Posterior cingulate gyrus (tissue), 11 donors: ENCODE results near the gene EFNB3.
A peak's percentile ranks its signal among the peaks of the same experiment; 100 is the strongest.

ENCODE experiments used
- DNase-seq, 10 donors: peaks; one replicate each; pipeline versions ENCODE4 v3.0.0 to v3.0.0-alpha.2; 2020 to 2021; ENCODE audit warnings: mixed read lengths in 3 of 10
- intact Hi-C: fragments of 100-400 bp; cut with DNase I; formaldehyde crosslinking; loops from one replicate; pipeline ENCODE4 v1.15.1; 2023

Gene EFNB3

DNA sequence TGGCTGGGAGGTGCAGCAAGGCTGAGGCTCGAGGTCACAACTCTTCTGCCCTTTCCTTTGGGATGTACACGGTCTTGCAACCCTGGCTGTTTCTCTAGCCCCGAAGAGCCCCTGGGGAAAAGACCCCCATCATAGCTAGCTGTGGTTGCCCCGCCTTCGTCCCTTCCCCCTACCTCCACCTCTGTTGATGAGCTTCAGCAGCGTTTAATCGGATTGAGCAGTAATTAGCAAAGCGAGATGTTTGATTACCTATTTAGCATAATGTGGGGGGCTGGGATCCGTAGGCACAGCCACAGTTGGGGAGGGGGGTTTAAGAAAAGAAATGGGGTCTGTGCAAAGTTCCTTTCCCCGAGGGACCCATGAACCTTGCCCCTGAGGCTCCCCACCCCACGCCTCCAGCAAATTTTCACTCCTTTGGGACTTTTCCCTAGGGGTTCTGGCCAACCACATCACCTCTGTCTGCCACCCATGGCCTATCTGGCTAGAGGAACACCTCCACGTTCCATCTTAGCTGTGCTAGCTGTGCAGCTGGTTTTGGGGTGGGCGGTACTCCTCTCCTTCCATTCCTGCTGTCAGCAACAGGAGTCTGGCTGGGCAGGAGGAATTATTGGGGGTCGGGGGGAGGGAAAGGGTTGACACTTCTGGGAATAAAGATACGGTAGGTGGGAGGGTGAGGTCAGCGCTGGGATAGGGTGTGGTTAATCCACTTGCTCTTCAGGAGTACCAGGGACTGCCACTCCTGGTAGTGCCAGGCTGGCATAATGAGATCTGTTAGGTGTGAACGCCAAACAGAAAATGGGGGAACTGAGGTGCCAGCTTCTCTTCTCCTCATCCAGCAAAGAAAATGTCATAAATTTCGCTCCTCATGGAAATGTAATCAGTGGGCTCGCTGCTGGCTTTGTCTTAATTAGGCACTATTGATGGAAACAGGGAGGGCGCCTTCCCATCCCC is 11.2 kb downstream of the EFNB3 start:
- intact Hi-C loops: no loop called here
- peak in 2 of 10 donors; percentile 64 to 83 for DNase-seq

DNA sequence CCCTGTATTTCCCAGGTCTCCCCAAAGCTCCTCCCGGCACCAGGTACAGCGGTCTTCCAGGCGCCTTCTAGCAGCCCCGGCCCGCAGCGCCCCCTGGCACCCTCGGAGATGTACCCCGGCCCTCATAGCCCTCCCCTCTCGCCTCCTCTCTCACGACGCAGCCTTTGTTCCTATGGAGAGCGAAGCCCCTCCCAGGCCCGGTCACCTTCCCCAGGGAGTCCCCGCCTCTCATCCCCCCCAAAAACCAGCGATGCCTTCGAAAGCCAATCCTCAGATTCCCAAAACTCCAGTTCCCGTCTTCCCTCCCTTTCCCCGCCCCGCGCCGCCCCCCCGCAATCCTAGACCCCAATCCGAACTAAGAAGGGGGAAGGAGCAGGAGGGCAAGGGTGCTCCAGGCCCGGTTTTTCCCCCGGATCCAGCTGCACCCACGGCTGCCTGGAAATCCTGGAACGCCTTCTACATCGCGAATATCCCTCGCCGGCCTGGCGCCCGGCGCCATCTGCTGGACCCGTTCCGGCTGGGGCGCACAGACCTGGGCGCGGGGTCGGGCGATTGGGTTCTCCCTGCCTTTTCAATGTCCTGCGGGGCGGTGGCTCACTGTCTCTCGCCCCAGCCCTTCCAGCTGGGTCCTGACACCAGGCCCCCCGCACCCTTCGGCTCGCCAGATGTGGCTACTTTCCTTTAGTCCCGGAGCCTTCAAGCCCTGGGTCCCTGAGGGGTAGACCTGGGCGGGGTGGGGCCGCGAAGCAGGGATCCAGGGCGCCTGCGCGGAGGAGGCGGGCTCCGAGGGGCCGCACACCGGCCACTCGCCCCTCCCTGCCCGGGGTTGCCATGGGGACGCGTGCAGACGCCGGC is 12.1 kb downstream of the EFNB3 start, which contains the start of gene DNAH2:
TSS of gene DNAH2 (plus strand) at position 844 of the 855 bp plus-strand sequence. CDS start 1,991 bp downstream, outside the sequence.
- intact Hi-C loops: no loop called here
- DNase-seq: peak; percentile 68 to 97 (median 81)

DNA sequence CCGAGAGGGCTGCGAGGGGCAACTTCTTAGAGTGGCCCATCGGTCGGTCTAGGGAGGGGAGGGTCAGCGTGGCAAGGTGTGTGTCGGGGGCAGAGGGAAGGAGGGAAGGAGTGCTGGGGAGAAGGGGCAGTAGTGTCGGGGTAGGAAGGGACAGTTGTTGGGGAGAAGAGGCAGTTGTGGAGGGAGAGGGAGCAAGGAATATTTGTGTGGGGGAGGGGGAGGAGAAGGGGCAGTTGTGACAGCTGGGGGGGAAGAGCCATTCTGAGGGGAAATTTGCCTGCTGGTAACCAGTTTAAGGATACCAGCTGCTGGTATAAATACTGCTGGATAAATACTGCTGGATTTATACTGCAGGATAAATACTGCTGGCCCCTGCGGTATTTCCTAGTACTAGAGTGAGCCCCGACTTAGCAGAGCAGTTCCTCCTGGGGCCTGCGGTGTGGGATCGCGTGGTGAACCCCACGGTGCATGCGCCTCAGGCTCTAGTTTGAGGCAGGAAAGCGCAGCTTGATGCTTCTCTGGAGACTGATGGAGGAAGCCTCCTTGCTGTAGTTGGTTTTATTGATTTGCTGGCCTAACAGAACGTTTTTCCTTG is 12.9 kb downstream of the EFNB3 start:
- intact Hi-C loops: no loop called here

DNA sequence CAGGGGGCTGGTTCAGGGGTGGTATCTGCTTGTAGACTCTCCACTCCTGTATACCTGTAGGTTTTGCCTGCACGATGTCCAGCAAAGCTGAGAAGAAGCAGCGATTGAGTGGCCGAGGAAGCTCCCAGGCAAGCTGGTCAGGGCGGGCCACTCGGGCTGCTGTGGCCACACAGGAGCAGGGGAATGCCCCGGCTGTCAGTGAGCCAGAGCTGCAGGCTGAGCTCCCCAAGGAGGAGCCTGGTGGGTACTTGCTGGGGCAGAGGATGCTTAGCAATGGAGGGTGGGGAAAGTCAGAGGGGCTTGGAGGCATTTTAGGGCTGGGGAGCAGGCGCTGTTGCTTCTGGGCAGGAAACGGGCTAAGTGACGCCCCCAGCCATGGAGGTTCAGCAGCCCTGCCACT is 14.7 kb downstream of the EFNB3 start:
- peak in 2 of 10 donors; percentile 33 to 64 for DNase-seq
- intact Hi-C loops: no loop called here

More for the DNA sequence above, 12.9 kb downstream of the EFNB3 start:
- DNase-seq: peak in 8 of 10 donors; percentile 36 to 90 (median 52)

DNA sequence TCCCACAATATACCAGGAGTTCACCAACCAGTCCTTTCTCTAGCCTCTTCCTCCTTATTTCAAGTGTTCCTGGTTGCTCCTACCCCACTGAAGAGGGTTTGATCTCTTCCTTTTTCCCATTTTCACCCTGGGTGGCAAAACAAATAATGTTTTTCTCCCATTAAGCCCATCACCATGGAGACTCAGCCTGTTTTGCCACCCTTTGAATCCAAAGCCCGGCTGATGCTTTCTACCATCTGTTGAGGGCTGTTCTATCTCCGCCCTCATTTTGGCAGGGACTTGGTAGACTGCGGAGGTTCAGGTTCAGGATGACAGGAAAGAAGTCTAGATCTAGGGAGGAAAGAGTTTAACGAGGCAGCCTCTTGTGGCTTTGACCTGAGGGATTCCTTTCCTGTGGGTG is 15.1 kb downstream of the EFNB3 start:
- intact Hi-C loops: no loop called here
- DNase-seq: peak in 2 of 10 donors; percentile 38 to 43

DNA sequence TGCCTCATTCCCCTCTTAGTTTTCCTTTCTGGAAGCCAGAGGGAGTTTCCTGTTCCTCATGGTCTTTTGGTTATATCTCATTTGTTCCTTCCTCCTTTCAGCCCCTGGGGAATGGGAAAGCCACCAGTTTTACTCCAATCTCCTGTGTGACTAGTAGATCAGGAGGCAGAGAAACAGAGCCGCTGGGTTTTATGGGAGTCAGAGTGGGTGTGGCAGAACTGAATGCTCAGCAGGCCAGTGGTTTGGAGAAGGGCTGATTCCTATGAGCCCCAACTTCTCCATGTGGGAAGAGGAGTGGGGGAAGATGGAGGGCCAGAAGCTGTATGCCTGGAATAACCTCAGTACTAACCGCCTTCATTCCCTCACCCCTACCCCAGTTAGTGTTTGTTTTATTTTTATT is 16.6 kb downstream of the EFNB3 start:
- intact Hi-C loops: no loop called here
- DNase-seq: peak in 1 of 10 donors; percentile 4

DNA sequence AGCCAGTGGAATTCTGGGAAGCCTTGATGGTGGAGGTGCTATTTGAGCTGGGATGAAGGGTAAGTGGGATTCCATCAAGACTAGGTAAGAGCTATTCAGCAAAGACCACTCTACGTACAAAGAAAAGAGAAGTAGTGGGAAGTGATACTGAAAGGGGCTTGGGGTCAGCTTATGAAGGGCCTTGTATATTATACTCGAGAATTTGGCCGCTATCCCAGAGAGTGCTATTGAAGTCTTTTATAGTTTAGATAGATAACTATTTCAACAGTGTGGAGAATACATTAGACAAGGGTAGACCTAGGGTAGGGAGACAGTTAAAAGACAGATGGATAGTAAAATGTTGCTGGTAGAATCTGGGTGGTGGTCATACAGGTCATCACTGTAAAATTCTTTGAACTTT is 22.9 kb downstream of the EFNB3 start:
- no peak for DNase-seq
- intact Hi-C loops: no loop called here

DNA sequence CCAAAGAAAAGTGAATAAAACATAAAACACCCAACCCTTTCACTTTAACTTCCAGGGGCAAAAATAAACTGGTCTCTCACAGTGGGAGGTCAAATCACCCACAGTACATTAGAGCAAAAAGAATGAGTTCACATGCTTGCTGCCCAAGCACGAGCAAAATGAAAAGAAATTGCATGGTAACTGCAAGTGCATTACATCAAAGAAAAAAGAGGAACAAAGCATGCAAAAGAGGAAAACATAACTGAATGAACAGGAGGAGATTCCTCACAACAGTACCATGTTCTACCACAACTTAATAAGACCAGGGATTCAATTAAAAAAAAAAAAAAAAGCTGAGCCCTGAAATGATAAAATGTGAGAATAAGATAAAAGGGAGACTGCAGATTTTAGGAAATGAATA is 24.8 kb downstream of the EFNB3 start:
- DNase-seq: no peak
- intact Hi-C loops: no loop called here

DNA sequence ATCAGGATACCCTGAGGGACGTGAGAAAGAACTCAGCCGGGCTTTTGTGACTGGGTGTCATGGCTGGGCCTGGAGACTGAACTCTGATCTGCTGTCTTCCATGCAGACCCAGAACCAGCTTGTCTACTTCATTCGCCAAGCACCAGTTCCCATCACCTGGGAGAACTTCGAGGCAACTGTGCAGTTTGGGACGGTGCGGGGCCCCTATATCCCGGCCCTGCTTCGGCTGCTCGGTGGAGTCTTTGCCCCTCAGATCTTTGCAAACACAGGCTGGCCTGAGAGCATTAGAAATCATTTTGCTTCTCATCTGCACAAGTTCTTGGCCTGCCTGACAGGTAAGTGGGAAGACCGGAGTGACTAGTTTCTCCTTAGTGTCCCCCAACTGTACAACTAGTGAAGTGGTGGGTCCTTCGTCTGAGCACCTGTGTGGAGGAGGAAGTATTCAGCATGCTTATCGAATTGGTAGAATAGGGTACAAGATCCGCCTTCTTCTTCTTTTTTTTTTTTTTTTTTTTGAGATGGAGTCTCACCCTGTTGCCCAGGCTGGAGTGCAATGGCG is 28.1 kb downstream of the EFNB3 start:
- peak in 1 of 10 donors; percentile 34 for DNase-seq
- intact Hi-C loops: no loop called here

DNA sequence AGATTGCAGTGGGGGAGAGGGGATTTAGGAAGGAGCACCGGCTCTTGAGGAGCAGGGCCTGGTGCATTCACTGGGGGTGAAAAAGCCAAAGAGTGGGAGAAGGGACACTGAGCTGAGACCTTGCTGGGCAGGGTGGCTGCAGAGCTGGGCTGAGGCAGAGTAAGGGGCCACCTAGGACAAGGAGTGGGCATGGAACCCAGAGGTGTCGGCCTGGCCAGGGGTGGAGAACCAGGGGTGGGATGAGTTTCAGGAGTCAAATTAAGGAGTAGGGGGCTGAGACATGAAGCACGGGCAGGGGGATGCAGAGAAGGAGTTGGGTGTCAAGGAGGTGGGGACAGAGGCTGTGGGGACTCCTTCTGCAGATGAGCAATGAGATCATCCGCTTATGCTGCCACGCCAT is 32.6 kb downstream of the EFNB3 start:
- intact Hi-C loops: no loop called here
- DNase-seq: peak in 1 of 10 donors; percentile 63

DNA sequence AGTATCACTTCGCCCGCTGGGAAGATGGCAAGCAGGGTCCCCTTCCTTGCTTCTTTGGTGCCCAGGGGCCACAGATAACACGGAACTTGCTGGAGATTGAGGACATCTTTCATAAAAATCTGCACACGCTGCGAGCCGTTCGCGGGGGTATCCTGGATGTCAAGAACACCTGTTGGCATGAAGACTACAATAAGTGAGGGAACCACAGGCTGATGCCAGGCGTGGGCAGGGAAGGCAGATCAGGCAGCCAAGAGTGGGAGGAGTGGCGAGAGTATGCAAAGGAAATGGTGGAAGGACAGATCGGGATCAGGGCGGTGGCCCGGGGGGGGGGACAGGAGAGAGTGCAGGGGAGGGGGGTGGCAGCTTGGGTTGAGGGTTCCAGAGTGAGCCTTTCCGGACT is 34.7 kb downstream of the EFNB3 start:
- intact Hi-C loops: loop anchor here (5.0 to 10.0 kb wide), 3 partner anchors 93 to 305 kb away; partner anchors contain the start of gene KDM6B
- DNase-seq: peak in 2 of 10 donors; percentile 69 to 70

DNA sequence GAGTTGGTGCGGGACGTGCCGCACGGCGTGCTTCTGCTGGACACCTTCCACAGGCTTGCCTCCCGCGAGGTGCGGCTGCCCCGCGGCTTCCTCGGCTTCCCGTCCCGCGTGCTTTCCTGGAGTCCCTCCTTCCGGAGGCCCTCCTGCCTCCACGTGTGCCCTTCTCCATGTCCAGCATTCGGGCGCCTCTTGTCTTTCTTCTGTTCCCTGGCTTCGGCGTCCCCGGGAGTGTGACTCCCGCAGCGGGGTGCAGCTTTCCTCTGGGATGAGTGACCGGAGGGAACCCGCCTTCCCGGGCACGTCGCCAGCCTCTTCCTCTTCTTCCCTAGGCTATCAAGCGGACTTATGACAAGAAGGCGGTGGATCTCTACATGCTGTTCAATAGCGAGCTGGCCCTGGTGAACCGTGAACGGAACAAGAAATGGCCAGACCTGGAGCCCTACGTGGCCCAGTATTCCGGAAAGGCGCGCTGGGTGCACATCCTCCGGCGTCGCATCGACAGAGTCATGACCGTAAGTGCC is 35.5 kb downstream of the EFNB3 start:
- peak in 1 of 10 donors; percentile 85 for DNase-seq
- intact Hi-C loops: loop anchor here (5.0 to 10.0 kb wide), 3 partner anchors 92 to 304 kb away; partner anchors contain the start of gene KDM6B

DNA sequence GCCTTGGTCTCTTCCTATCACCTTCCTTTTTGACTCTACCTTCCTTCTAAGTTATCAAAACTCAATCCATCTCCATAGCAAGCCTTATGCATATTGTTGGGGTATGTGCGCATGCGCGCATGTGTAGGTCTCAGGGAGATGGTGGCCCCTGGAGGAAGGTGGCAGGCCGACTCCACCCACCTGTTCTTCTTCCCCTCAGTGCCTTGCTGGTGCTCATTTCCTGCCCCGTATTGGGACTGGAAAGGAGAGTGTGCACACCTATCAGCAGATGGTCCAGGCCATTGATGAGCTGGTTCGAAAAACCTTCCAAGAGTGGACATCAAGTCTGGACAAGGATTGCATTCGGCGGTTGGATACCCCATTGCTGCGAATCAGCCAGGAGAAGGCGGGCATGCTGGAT is 37.7 kb downstream of the EFNB3 start:
- intact Hi-C loops: loop anchor here (2.0 to 10.0 kb wide), 4 partner anchors 90 to 302 kb away; partner anchors contain the start of gene KDM6B

DNA sequence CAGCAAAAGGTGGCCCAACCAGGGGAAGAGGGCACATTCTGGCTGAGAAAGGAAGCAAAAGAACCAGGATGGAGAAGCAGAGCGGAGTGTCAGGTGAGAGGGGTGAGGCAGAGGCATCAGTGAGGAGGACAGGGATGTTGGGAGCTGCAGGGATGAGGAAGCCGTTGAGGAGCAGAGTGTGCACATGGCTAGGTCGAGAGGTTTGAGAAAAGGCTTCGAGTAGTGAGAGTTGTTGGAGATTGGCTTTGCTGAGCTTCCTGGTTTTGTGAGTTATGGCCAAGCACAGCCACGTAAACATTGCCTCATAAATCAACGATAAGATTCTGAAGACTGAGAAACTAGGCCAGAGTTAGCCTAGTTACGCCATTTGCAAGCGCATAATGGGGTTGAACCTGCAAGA is 39.4 kb downstream of the EFNB3 start:
- DNase-seq: no peak
- intact Hi-C loops: loop anchor here (5.0 to 10.0 kb wide), 3 partner anchors 88 to 300 kb away; partner anchors contain the start of gene KDM6B

More for the DNA sequence above, 37.7 kb downstream of the EFNB3 start:
- peak in 1 of 10 donors; percentile 57 for DNase-seq

DNA sequence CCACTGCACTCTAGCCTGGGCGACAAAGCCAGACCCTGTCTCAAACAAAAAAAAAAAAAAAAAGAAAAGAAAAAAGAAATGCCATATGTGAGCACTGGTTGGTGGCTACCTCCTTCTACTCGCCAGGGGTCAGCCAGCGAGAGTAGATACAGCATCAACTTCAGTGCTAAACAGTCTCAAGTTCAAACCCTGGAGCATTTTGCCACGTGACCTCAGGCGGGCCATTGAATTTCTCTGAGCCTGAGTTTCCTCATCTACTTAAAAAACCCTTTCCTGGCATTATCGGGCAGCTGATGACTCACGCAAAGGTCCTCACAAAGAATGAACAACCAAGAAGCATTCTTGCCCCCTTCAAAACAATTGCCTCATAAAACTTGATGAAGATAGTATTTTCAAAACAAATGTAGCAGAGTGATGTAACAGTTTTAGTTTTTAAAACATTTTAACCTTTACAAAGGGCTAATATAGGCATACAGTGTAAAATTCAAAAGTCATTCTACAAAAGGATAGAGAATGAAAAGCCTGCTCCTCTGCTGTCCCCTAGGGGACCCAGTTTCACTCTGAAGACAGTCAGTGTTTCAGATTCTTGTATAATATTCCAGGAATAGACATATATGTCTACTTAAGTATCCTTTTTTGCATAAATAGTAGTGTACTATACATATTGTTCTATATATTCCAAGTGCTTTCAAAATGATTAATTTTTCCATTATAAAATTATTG is 40.9 kb downstream of the EFNB3 start:
- intact Hi-C loops: loop anchor here (10.0 kb wide), 1 partner anchor 299 kb away; no protein-coding TSS in a partner anchor
- no peak for DNase-seq

DNA sequence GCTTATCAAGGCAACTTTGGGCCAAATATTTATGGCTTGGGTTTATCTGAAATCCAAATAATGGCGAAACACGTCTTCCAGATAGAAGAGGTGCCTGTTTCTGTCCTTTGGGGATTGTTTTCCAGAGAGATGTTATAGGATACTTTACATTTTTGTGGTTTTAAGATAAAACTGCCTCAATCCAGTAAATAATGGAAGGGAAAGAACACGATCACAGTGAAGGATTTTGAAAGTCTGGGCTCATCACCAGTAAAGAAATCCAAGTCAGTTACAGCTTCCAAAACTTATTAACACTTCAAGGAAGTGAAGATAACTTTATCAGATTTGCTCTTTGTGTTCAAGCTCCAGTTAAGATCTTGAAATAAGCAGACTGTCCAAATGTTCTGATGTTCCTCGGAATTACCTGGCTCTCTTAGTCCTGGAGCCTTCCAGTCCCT is 42.7 kb downstream of the EFNB3 start:
- no peak for DNase-seq
- intact Hi-C loops: loop anchor here (10.0 kb wide), 1 partner anchor 297 kb away; no protein-coding TSS in a partner anchor

DNA sequence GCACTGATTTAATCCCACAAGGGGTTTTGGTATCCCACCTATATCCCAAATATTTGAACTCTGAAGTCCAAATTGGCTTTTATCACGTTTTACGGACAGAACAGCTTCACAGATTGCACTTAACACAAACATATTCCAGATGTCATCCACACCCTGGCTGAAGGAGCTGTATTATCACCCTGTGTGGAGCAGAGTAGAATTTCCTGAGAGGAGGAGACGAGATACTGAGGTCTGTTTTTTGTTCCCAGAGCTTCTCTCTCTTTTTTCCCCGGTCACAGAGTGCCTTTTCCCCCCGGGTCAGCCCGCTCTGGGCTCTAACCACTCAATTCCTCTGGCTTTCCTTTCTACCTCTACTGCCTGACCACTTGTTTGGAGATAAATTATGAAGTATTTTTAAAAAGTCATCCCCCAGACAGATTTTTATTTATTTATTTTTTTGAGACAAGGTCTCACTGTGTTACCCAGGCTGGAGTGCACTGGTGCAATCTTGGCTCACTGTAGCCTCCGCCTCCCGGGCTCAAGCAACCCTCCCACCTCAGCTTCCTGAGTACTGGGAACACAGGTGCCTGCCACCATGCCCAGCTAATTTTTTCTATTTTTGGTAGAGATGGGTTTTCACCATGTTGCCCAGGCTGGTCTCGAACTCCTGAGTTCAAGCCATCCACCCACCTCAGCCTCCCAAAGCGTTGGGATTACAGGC is 43.2 kb downstream of the EFNB3 start:
- peak in 2 of 10 donors; percentile 29 to 75 for DNase-seq
- intact Hi-C loops: loop anchor here (10.0 kb wide), 1 partner anchor 297 kb away; no protein-coding TSS in a partner anchor

DNA sequence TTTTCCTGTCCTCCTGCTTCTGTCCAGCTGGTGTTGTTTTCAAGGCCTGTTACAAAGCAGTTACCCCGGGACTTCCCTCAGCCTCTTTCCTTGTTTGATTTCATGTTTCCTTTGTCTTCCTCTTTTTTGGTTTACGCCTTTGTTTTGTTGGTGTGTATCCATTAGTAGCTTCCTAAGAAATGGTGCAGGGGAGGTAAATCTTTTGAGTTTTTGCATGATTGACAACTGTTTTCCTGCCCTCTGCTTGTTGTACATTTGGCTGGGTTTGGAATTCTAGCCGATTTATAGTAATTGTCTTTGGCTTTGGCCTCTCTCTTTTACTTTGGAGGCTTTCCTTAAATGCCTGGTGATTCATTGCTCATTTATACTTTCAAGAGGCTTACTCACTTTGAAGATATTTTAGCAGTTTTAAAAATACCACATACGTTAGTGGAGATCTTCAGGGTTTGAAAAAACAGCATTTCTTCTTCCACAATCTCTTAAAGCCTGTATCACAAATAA is 45.4 kb downstream of the EFNB3 start:
- intact Hi-C loops: no loop called here
- no peak for DNase-seq
